K562 (cell line): ENCODE data around the gene CARD11. TPM values are rescaled to one million over a fixed set of nuclear protein-coding genes. Genes with fewer than 3 reads are reported as not detected.

ENCODE experiments used
- ATAC-seq: fragments of 200-7000 bp; cut with Tn5 transposase; 3 replicates; pipeline ENCODE4 v1.9.1; 2020; ENCODE audit warnings: moderate library complexity
- BruUV-seq: library from RNA; stranded (reverse); fragments of 400-500 nt; replicated peaks from 2 replicates; lab custom pipeline; 2021; lab: Mats Ljungman, UMichigan
- CTCF ChIA-PET: fragments of 300-600 bp; formaldehyde crosslinking; extraction: SDS; loops from one replicate; lab custom pipeline; 2021; ENCODE audit warnings: low intra/inter-chr PET ratio; lab: Yijun Ruan, JAX
- POLR2A ChIA-PET: fragments of 300-600, 350-650 bp; sonication (Branson Sonifier 250); formaldehyde crosslinking; extraction: SDS; loops from one replicate; lab custom pipeline; 2021; ENCODE audit warnings: antibody characterized with exemption, inconsistent platforms; lab: Yijun Ruan, JAX
- DNase-seq, 4 experiments: peaks; one replicate each; pipeline versions ENCODE4 v3.0.0 to v3.0.0-alpha.2; 2011 to 2018; ENCODE audit warnings: low spot score in 3 of 4, mixed read lengths in 3 of 4; ENCODE audit errors: extremely low read depth in 1 of 4
- FAIRE-seq: peaks from 2 replicates; lab custom pipeline; 2011; peaks lifted over from hg19 to GRCh38; lab: Jason Lieb, UNC
- H2AFZ ChIP-seq: 2 replicates; pipeline ENCODE4 v1.6.0; 2011; ENCODE audit warnings: low read depth, low read length, control low read depth, inconsistent platforms
- H3K27ac ChIP-seq: fragments of 200-600 bp; 3 replicates; pipeline ENCODE4 v1.8.0; 2011; ENCODE audit warnings: low read depth, mild to moderate bottlenecking, control low read depth, inconsistent platforms, low read length, moderate library complexity, mixed read lengths; ENCODE audit errors: extremely low read depth
- H3K27me3 ChIP-seq, 2 experiments: fragments of 300-600 bp in 1 of 2; 2 replicates in 1 of 2; 3 replicates in 1 of 2; pipeline versions ENCODE4 v1.6.0 to v1.8.0; 2011; ENCODE audit warnings: inconsistent platforms in 2 of 2, low read length in 2 of 2, mild to moderate bottlenecking in 1 of 2, mixed read lengths in 1 of 2, moderate library complexity in 1 of 2; ENCODE audit not compliant: control insufficient read depth in 2 of 2, insufficient read depth in 2 of 2
- H3K36me3 ChIP-seq: fragments of 300-600 bp; 3 replicates; pipeline ENCODE4 v1.8.0; 2011; ENCODE audit warnings: mild to moderate bottlenecking, low read length, inconsistent platforms; ENCODE audit not compliant: control insufficient read depth, insufficient read depth
- H3K4me1 ChIP-seq, 2 experiments: fragments of 200-600 bp in 1 of 2; replicated peaks in 1 of 2; 2 replicates in 1 of 2; 3 replicates in 1 of 2; pipeline versions ENCODE4 v1.5.1 to v1.8.0; 2011; ENCODE audit warnings: inconsistent platforms in 2 of 2, low read length in 2 of 2, mild to moderate bottlenecking in 1 of 2, mixed read lengths in 1 of 2, moderate library complexity in 1 of 2; ENCODE audit not compliant: control insufficient read depth in 2 of 2, insufficient read depth in 2 of 2
- H3K4me2 ChIP-seq: 2 replicates; pipeline ENCODE4 v1.6.1; 2011; ENCODE audit warnings: low read length, control low read depth, inconsistent platforms, mixed read lengths; ENCODE audit not compliant: insufficient read depth
- H3K4me3 ChIP-seq: fragments of 200-600 bp; sonication (generic), shearing (Covaris generic); 2 replicates; pipeline ENCODE4 v1.5.1; 2016; ENCODE audit warnings: control low read depth, inconsistent platforms
- H3K79me2 ChIP-seq: fragments of 200-600 bp; 3 replicates; pipeline ENCODE4 v1.8.0; 2011; ENCODE audit warnings: low read length, inconsistent platforms; ENCODE audit not compliant: control insufficient read depth, insufficient read depth
- H3K9ac ChIP-seq, 2 experiments: 2 replicates each; pipeline versions ENCODE4 v1.6.0 to v1.6.1; 2011; ENCODE audit warnings: low read depth in 2 of 2, low read length in 2 of 2, control low read depth in 1 of 2, inconsistent platforms in 1 of 2, mild to moderate bottlenecking in 1 of 2, mixed read lengths in 1 of 2; ENCODE audit not compliant: insufficient read depth in 1 of 2
- H3K9me1 ChIP-seq: one replicate; pipeline ENCODE4 v1.6.0; 2011; ENCODE audit warnings: inconsistent platforms, mild to moderate bottlenecking, low read length, moderate library complexity; ENCODE audit not compliant: control insufficient read depth, insufficient read depth
- H3K9me3 ChIP-seq: replicated peaks from 2 replicates; pipeline ENCODE4 v1.5.1; 2011; ENCODE audit warnings: low read depth, low read length, inconsistent platforms; ENCODE audit not compliant: control insufficient read depth, insufficient read depth
- H4K20me1 ChIP-seq: replicated peaks from 2 replicates; pipeline ENCODE4 v1.6.1; 2011; ENCODE audit warnings: low read length, inconsistent platforms, mixed read lengths; ENCODE audit not compliant: control insufficient read depth, insufficient read depth
- BRD9 ChIP-seq: fragments of 450-650 bp; IDR thresholded peaks from 2 replicates; pipeline ENCODE4 v1.6.1; 2018; ENCODE audit warnings: low read depth; ENCODE audit not compliant: partially characterized antibody
- CREM ChIP-seq: IDR thresholded peaks from 2 replicates; pipeline ENCODE4 v1.6.1; 2014; ENCODE audit warnings: antibody characterized with exemption, low read depth
- CSDE1 ChIP-seq, 2 experiments: fragments of 450-650 bp; IDR thresholded peaks; 2 replicates each; pipeline ENCODE4 v1.6.1; 2016; ENCODE audit warnings: mild to moderate bottlenecking in 1 of 2
- DEAF1 ChIP-seq: fragments of 450-650 bp; formaldehyde crosslinking; IDR thresholded peaks from 2 replicates; pipeline ENCODE4 v1.4.0; 2020; ENCODE audit warnings: mild to moderate bottlenecking, moderate library complexity
- ELF2 ChIP-seq: fragments of 250-450 bp; sonication (Bioruptor Pico); IDR thresholded peaks from 2 replicates; pipeline ENCODE4 v1.5.0; 2021; ENCODE audit warnings: mild to moderate bottlenecking
- ELK1 ChIP-seq: sonication (generic); formaldehyde crosslinking; IDR thresholded peaks from 2 replicates; pipeline ENCODE4 v1.8.1; 2022; ENCODE audit warnings: missing genetic modification reagents
- ETV1 ChIP-seq: fragments of 450-650 bp; conservative IDR thresholded peaks from 2 replicates; pipeline ENCODE4 v1.6.1; 2016; ENCODE audit warnings: missing genetic modification characterization, control low read depth, low read depth, missing compliant biosample characterization
- FOSL1 ChIP-seq: fragments of 200-800 bp; sonication (Bioruptor generic); conservative IDR thresholded peaks from 2 replicates; pipeline ENCODE4 v1.6.1; 2016; ENCODE audit warnings: missing genetic modification characterization, missing compliant biosample characterization
- MIER1 ChIP-seq: fragments of 450-650 bp; IDR thresholded peaks from 2 replicates; pipeline ENCODE4 v1.6.1; 2016; ENCODE audit warnings: antibody characterized with exemption, mild to moderate bottlenecking, low read depth
- NBN ChIP-seq: fragments of 450-650 bp; IDR thresholded peaks from 2 replicates; pipeline ENCODE4 v1.6.1; 2016; ENCODE audit warnings: low read depth, mild to moderate bottlenecking
- PHB ChIP-seq: fragments of 250-450 bp; sonication (Bioruptor Pico); IDR thresholded peaks from 2 replicates; pipeline ENCODE4 v1.5.0; 2021
- SIN3A ChIP-seq, 2 experiments: fragments of 150-350 bp in 1 of 2; IDR thresholded peaks; 2 replicates each; pipeline ENCODE4 v1.6.1; 2011 to 2016; ENCODE audit warnings: borderline replicate concordance in 2 of 2, low read depth in 2 of 2, low read length in 2 of 2, mild to moderate bottlenecking in 2 of 2, moderate library complexity in 2 of 2; ENCODE audit not compliant: control insufficient read depth in 1 of 2
- SRSF1 ChIP-seq: fragments of 200-400 bp; formaldehyde crosslinking; IDR thresholded peaks from 2 replicates; pipeline ENCODE4 v1.6.1; 2017; ENCODE audit warnings: mild to moderate bottlenecking, low read depth, low read length, moderate library complexity
- TAF7 ChIP-seq: fragments of 450-650 bp; IDR thresholded peaks from 2 replicates; pipeline ENCODE4 v1.6.1; 2016; ENCODE audit warnings: missing genetic modification characterization, missing compliant biosample characterization
- TCF3 ChIP-seq: sonication (generic); formaldehyde crosslinking; IDR thresholded peaks from 2 replicates; pipeline ENCODE4 v1.4.0; 2020; ENCODE audit warnings: mild to moderate bottlenecking, missing genetic modification reagents
- TEAD2 ChIP-seq: fragments of 450-650 bp; IDR thresholded peaks from 2 replicates; pipeline ENCODE4 v1.6.1; 2016; ENCODE audit warnings: missing genetic modification characterization, control low read depth, missing compliant biosample characterization
- ZNF354B ChIP-seq: fragments of 250-450 bp; sonication (Bioruptor Pico); IDR thresholded peaks from 2 replicates; pipeline ENCODE4 v1.4.0; 2020
- ZNF398 ChIP-seq: fragments of 250-450 bp; sonication (Bioruptor Pico); IDR thresholded peaks from 2 replicates; pipeline ENCODE4 v1.8.0; 2021; ENCODE audit warnings: moderate library complexity, mild to moderate bottlenecking, inconsistent platforms
- ZNF449 ChIP-seq: fragments of 250-450 bp; sonication (Bioruptor Pico); IDR thresholded peaks from 2 replicates; pipeline ENCODE4 v1.8.0; 2022; ENCODE audit warnings: moderate library complexity, mild to moderate bottlenecking, inconsistent platforms
- WGBS: fragments of 100-300 bp; shearing (Covaris generic); methylation state at CpG from one replicate; pipeline ENCODE4 v1.1.6; 2016; ENCODE audit warnings: low coverage, mixed read lengths; ENCODE audit not compliant: insufficient coverage; ENCODE audit errors: missing lambda C conversion rate; 5-methylcytosine and 5-hydroxymethylcytosine counted together
- in situ Hi-C: fragments of 300-500 bp; cut with MboI; formaldehyde crosslinking; loops from 4 replicates; pipeline ENCODE4 v1.15.0; 2018; ENCODE audit warnings: inconsistent platforms, mixed read lengths
- intact Hi-C: fragments of 100-400 bp; cut with micrococcal nuclease; formaldehyde crosslinking; loops from 2 replicates; pipeline ENCODE4 v1.14.2; 2022
- polyA plus RNA-seq, 8 experiments: library from polyadenylated mRNA; depleted of rRNA in 4 of 8; stranded (reverse) in 5 of 8; unstranded in 3 of 8; fragments of >200 nt; fragmentation: Nextera tagmentation in 2 of 8; fragmentation: Illumina TruSeq in 1 of 8; extraction: Ambion mirVana in 2 of 8; extraction: Trizol in 1 of 8; gene quantifications; 2 replicates each; pipeline versions ENCODE4 v1.2.1 to v1.2.3, GENCODE V29; 2011 to 2014; ENCODE audit warnings: inconsistent platforms in 1 of 8, missing spikeins in 1 of 8
- total RNA-seq, 7 experiments: library from RNA; depleted of rRNA in 6 of 7; stranded (reverse); fragments of >200 nt in 6 of 7; fragmentation: Illumina TruSeq in 2 of 7; extraction: Trizol in 2 of 7; gene quantifications; 2 replicates each; pipeline versions ENCODE4 v1.2.1 to v1.2.3, GENCODE V29; 2011 to 2021; ENCODE audit warnings: low replicate concordance in 1 of 7

Gene CARD11
- total and polyA plus RNA-seq, 9 of the 15 experiments (the other 6 are each of a cell fraction or from before 2014, with no cell fraction given), result 0.07 to 12.8 (median 5.7) TPM

GRCh38 chr7:2979951-2980350 is 63.7 kb downstream of the CARD11 start:
- FAIRE-seq (no peak), DNase-seq (no peak), ATAC-seq (no peak)
- Histone ChIP-seq H3K4me2 (no peak overlapping the region), H3K79me2 (no peaks in the 10 kb centered on the region), H2AFZ (no peak overlapping the region), H3K27me3 (no peaks in the 10 kb centered on the region), H3K4me1 (peaks cover 0 to 12% of the 10 kb centered on the region in 2 experiments; a peak in 2 of 5 replicates), H4K20me1 (no peaks in the 10 kb centered on the region), H3K4me3 (no peak overlapping the region), H3K9me1 (no peaks in the 10 kb centered on the region), H3K9ac (peak overlapping the region in 1 of 2 experiments; percentile 68; a peak in 2 of 4 replicates), H3K27ac (no peak overlapping the region), H3K36me3 (no peaks in the 10 kb centered on the region), H3K9me3 (no peaks in the 10 kb centered on the region)
- intact Hi-C loops, result no loop called here
- no TSS peak for BruUV-seq
- 68% methylated on average over 12 of the region's 13 CpGs for WGBS
- ChIA-PET CTCF (no interaction called here), POLR2A (no interaction called here)
- in situ Hi-C loops, result no loop called here
- TF ChIP-seq SIN3A (IDR thresholded peaks at IDR 0.05; ENCODE audit: borderline replicate concordance in 2 of 2, control insufficient read depth in 1 of 2, low read depth in 2 of 2, low read length in 2 of 2) (no peak), ELF2 (CRISPR knock-in tag) (no peak), BRD9 (no peak), CSDE1 (IDR thresholded peaks at IDR 0.05) (no peak), DEAF1 (no peak), ZNF354B (CRISPR knock-in tag) (no peak), CREM (no peak), NBN (no peak), ZNF398 (CRISPR knock-in tag) (no peak), PHB (CRISPR knock-in tag) (no peak), ETV1 (tag) (no peak), FOSL1 (tag) (no peak), SRSF1 (no peak), TAF7 (tag) (no peak), TCF3 (CRISPR knock-in tag) (no peak), TEAD2 (no peak), ZNF449 (CRISPR knock-in tag) (no peak), ELK1 (CRISPR knock-in tag) (no peak), MIER1 (no peak)
